HG03095 (cell line): ENCODE results near the gene MYOM3.
"Not testable (repeated sequence)": the region's sequence is repeated elsewhere in the genome, so short reads cannot be mapped to it uniquely, and the experiment has no call there.

Source experiments
- ATAC-seq: cut with Tn5 transposase; IDR thresholded peaks from one replicate; pipeline ENCODE4 v1.9.1; 2021; ENCODE audit warnings: moderate library complexity; ENCODE audit not compliant: unreplicated experiment

Gene MYOM3

DNA sequence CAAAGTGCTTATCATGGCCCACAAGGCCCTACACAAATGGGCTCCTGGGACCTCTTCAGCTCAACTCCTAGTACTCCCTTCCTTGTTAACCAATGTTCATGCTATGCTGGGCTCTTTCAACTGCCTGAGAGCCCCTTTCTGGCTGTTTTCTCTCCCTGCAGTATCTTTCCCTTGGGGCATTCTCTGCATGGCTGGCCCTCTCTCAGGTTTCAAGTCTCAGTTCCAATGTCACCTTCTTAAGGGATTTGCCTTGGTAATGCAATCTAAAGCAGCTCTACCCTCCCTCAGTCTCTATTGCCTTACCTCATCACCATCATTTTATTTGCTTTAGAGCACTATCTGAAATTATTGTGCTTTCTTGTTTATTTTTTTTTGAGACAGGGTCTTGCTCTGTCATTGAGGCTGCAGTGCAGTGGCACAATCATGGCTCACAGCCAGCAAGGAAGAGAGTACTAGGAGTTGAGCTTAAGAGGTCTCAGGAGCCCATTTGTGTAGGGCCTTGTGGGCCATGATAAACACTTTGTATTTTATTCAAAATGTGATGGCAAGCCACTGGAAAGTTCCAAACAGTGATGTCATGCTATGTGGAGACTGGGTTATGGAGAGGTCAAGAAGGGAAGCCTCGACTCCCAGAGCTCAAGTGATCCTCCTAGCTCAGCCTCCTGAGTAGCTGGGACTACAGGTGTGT is 68.4 kb downstream of the MYOM3 start:
- ATAC-seq = no peak

DNA sequence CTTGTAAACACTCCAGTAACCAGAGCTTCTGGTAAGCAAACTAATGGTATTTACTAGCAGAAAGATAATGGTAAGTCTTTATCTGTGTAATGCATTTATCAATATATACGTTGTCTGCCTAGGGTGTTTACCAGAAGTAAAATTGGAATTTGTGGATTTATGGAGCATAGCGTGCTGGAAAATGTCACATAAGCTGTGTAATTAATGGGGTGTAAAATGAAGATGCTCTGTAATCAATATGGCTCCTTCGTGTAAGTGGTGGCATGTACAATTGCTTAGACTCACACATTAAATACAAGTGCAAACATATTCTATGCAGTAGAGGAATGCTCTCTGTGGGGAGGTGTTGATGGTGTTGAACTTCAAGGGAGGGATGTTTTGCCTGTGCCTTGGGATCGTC is 69.6 kb downstream of the MYOM3 start:
- ATAC-seq = no peak

GRCh38 chr1:24036088-24036487 is 75.8 kb downstream of the MYOM3 start:
- ATAC-seq = no peak

DNA sequence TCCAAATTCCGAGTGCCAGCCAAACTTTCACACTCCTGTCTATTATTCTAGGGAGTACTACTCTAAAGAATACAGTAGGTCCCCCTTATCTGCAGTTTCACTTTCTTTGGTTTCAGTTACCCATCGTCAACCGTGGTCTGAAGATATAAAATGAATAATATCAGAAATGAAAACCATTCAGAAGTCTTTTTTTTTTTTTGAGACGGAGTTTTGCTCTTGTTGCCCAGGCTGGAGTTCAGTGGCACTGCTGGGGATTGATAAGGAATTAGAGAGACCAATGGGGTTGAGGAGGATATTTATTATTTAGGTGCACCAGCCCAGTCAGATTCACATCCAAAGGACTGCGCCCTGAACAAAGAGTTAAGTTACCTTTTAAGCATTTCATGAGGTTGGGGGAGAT is 79.0 kb downstream of the MYOM3 start:
- ATAC-seq = no peak

- ATAC-seq = not testable (repeated sequence)
Measured at GRCh38 chr1:24030976-24031516, 80.9 kb downstream of the MYOM3 start.

DNA sequence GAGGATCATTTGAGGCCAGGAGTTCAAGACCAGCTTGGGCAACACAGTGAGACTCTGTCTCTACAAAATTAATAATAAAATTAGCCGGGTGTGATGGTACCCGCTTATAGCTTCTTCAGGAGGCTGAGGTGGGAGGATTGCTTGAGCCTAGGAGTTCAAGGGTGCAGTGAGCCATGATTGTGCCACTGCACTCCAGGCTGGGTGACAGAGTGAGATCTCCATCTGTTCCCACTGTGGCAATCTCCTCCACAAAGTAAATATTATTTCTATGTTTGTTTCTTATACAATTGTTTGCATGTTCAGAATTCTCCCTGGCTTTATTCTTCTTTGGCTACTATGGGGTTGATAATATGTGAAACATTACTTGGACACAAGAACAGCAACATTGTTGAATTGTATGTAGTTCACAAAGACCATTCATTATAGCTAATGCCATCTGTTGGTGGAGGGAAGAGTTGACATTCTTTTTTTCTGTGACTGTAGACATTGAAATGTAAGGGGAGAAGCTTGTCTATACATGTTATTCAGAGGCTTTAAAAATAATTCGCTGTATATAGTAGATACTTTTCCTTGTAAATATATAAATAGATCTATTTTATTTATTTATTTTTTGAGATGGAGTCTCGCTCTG is 84.0 kb downstream of the MYOM3 start:
- ATAC-seq = no peak

DNA sequence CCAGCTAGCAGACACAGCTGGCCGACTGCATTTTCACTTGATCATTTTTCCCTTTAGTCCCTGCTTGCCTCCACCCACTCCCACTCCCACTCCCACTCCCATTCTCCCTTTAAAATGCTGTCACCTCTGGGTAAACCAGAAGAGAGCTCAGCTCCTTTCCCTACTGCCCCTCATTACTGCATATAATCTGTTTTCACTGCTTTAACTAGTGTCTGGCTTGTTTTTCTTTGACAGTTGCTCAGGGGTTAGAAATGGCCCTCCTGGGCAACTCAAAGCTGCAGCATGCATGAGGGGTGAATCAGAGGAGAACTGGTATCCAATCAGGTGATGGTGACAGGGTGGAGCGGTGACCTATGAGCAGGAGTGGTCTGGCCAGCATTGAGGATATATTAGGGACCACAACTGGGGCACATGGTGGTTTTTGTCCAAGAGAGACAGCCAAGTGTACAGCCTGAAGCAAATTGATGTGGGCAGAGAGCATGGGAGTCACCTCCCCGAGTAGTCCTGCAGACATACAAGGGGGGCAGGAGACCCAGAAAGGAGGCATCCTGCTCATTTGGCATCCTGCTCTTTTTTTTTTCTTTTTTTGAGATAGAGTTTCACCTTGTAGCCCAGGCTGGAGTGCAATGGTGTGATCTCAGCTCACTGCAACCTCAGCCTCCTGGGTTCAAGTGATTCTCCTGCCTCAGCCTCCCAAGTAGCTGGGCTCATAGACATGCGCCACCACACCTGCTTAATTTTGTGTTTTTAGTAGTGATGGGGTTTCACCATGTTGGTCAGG is 89.2 kb downstream of the MYOM3 start:
- no peak for ATAC-seq

- no peak for ATAC-seq
Measured at GRCh38 chr1:24021403-24022266, 90.3 kb downstream of the MYOM3 start.

- ATAC-seq = no peak
Measured at GRCh38 chr1:24020470-24020869, 91.5 kb downstream of the MYOM3 start.

DNA sequence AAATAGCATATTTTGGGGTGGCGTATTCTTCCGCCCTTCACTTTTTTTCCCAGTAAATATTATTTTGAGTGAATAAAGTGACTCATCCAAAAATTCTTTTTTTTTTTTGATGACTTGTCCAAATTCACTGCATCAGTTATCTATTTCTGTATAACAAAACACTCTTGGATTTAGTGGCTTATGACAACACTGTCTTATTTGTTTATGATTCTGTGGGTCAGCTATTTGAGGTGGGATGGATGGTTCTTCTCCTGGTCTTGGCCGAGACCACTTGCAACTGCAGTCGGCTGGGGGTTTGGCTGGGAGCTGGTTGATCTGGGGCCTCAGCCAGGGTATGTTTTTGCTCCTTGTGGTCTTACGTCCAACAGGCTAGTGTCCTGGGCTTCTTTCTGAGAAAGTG is 91.9 kb downstream of the MYOM3 start:
- no peak for ATAC-seq

GRCh38 chr1:24018611-24019580 is 93.0 kb downstream of the MYOM3 start:
- no peak for ATAC-seq

DNA sequence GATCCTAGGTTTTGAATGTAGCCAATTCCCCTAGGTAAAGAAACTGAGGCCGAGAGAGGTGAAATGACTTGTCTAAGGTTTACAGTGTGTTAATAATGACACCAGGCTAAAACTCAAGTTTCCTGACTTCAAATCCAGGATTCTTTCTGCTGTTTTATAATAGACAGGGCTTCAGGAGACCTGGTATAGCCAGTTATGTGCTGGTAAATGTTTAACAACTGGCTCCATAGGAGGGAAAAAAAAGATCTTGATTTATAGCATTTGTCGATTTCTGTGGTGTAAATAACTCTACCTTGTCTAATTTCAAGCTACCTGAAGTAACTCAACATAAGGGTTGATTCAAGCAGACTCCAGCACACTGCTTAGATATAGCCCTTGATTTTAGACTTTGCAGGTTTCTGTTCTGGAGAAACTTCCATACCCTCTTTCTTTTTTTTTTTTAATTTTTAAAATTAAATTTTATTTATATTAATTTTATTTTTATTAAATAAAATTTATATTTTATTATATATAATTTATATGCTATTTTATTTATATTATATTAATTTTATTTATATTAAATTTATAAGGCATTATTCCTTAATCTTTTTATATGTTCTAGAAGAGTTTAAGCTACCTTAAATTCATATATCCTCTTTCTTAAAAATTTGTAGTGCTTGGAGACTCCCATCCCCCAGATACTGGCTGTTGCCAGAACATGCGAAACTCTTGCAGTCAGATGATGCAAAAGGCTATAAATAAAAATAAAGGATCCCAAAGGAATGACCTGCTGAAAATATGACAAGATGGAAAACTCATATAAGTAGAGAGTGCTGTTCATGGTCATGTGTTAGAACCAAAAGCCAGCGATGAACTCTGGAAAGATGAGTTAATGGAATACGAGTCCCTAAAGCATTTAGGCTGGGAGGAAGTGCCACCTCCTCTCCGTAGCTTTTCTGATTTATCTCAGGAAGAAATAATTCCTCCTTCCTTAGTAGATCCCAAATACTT is 96.4 kb downstream of the MYOM3 start:
- no peak for ATAC-seq

DNA sequence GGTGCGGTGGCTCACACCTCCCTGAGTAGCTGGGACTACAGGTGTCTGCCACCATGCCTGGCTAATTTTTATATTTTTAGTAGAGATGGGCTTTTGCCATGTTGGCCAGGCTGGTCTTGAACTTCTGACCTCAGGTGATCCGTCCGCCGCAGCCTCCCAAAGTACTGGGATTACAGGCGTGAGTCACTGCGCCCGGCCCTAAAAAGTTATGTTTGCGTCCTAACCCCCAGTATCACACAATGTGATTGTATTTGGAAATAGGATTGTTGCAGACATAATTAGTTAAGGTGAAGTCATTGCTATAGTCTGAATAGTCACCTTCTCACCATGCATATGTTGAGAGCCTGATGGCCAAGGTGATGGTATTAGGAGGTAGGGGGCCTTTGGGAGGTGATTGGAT is 99.1 kb downstream of the MYOM3 start:
- ATAC-seq = not testable (repeated sequence)

- ATAC-seq = no peak
Measured at GRCh38 chr1:24010650-24011049, 101.3 kb downstream of the MYOM3 start.

- ATAC-seq = no peak
Measured at GRCh38 chr1:24009406-24009805, 102.5 kb downstream of the MYOM3 start.

- not testable (repeated sequence) for ATAC-seq
Measured at GRCh38 chr1:24008574-24009184, 103.3 kb downstream of the MYOM3 start.

DNA sequence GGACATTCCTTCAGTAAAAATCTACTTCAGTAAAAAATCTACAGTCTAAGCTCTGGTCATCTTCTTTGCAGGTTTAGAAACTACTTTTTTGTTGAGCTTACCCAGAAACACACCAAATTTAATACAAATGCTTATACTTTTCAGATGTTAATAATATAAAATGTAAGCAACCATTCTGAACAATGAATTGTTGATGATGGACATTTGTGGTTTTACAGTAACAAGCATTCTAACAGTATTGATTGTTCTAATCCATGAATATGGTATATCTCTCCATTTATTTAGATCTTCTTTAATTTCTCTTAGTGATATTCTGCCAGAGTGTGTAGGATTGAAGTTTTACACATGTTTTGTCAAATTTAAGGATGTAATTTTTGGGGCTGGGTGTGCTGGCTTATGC is 104.9 kb downstream of the MYOM3 start:
- no peak for ATAC-seq
